GM23248 (cell line): ENCODE results near the gene CLDN10. TPM values are rescaled to one million over a fixed set of nuclear protein-coding genes. Genes with fewer than 3 reads are reported as not detected.

ENCODE experiments used
- DNase-seq: peaks from one replicate; pipeline ENCODE4 v3.0.0-alpha.2; 2015
- H2AFZ ChIP-seq: fragments of 200-600 bp; sonication (generic); 2 replicates; pipeline ENCODE4 v1.6.1; 2016; ENCODE audit warnings: antibody characterized with exemption
- H3F3A ChIP-seq: fragments of 200-600 bp; sonication (generic); 2 replicates; pipeline ENCODE4 v1.6.1; 2016; ENCODE audit warnings: mild to moderate bottlenecking, antibody characterized with exemption, mixed run types; ENCODE audit not compliant: insufficient read depth
- H3K27ac ChIP-seq: fragments of 200-600 bp; sonication (generic); 2 replicates; pipeline ENCODE4 v1.5.1; 2016; ENCODE audit warnings: mild to moderate bottlenecking
- H3K27me3 ChIP-seq: fragments of 200-600 bp; sonication (generic); replicated peaks from 2 replicates; pipeline ENCODE4 v1.6.1; 2016; ENCODE audit warnings: mild to moderate bottlenecking; ENCODE audit not compliant: insufficient read depth
- H3K36me3 ChIP-seq: fragments of 200-600 bp; sonication (generic); 2 replicates; pipeline ENCODE4 v1.6.1; 2016; ENCODE audit warnings: low read depth, mild to moderate bottlenecking
- H3K4me1 ChIP-seq: fragments of 200-600 bp; sonication (generic); 2 replicates; pipeline ENCODE4 v1.6.1; 2016; ENCODE audit warnings: mild to moderate bottlenecking; ENCODE audit not compliant: insufficient read depth
- H3K4me2 ChIP-seq: fragments of 200-600 bp; sonication (generic); one replicate; pipeline ENCODE4 v1.6.1; 2016; ENCODE audit warnings: mild to moderate bottlenecking; ENCODE audit not compliant: unreplicated experiment
- H3K4me3 ChIP-seq: fragments of 200-600 bp; sonication (generic); 2 replicates; pipeline ENCODE4 v1.5.1; 2016; ENCODE audit warnings: mild to moderate bottlenecking
- H3K79me2 ChIP-seq: fragments of 200-600 bp; sonication (generic); 2 replicates; pipeline ENCODE4 v1.6.1; 2016; ENCODE audit warnings: mild to moderate bottlenecking; ENCODE audit not compliant: insufficient read depth
- H3K9ac ChIP-seq: fragments of 200-600 bp; sonication (generic); 2 replicates; pipeline ENCODE4 v1.6.1; 2016; ENCODE audit warnings: mild to moderate bottlenecking
- H3K9me2 ChIP-seq: fragments of 200-600 bp; sonication (generic); 2 replicates; pipeline ENCODE4 v1.6.1; 2016; ENCODE audit warnings: mixed run types, mild to moderate bottlenecking, moderate library complexity; ENCODE audit not compliant: insufficient read depth
- H3K9me3 ChIP-seq: fragments of 200-600 bp; sonication (generic); one replicate; pipeline ENCODE4 v1.6.1; 2017; ENCODE audit warnings: low read depth
- H4K20me1 ChIP-seq: fragments of 200-600 bp; sonication (generic); 2 replicates; pipeline ENCODE4 v1.6.0; 2016; ENCODE audit not compliant: insufficient read depth
- EZH2 ChIP-seq: fragments of 200-600 bp; sonication (generic); IDR thresholded peaks from 2 replicates; pipeline ENCODE4 v1.6.1; 2018; ENCODE audit warnings: antibody characterized with exemption, mild to moderate bottlenecking; ENCODE audit not compliant: insufficient read depth, poor library complexity, severe bottlenecking
- EZH2phosphoT487 ChIP-seq: fragments of 200-600 bp; sonication (generic); IDR thresholded peaks from 2 replicates; pipeline ENCODE4 v1.6.1; 2018; ENCODE audit warnings: antibody characterized with exemption, moderate library complexity, mild to moderate bottlenecking, low read depth; ENCODE audit not compliant: insufficient read depth
- WGBS, 2 experiments: methylation state at CpG; one replicate each; pipeline ENCODE4 v1.1.6; 2015 to 2017; ENCODE audit warnings: low lambda C conversion rate in 2 of 2, low coverage in 1 of 2; ENCODE audit errors: missing lambda C conversion rate in 2 of 2; 5-methylcytosine and 5-hydroxymethylcytosine counted together
- in situ Hi-C: fragments of 300-500 bp; cut with MboI; formaldehyde crosslinking; loops from 2 replicates; pipeline ENCODE4 v1.15.0; 2020
- polyA plus RNA-seq: library from polyadenylated mRNA; unstranded; fragments of >200 nt; fragmentation: Nextera tagmentation; extraction: Ambion mirVana; gene quantifications from 2 replicates; pipeline ENCODE4 v1.2.1, GENCODE V29; 2016
- total RNA-seq: library from RNA; depleted of rRNA; stranded (reverse); fragments of >200 nt; shearing (Covaris generic); gene quantifications from 2 replicates; pipeline ENCODE4 v1.2.3, GENCODE V29; 2014

CLDN10 gene
- total and polyA plus RNA-seq, 2 experiments from 2014 or later, result 0.20 TPM; not detected in 1

DNA sequence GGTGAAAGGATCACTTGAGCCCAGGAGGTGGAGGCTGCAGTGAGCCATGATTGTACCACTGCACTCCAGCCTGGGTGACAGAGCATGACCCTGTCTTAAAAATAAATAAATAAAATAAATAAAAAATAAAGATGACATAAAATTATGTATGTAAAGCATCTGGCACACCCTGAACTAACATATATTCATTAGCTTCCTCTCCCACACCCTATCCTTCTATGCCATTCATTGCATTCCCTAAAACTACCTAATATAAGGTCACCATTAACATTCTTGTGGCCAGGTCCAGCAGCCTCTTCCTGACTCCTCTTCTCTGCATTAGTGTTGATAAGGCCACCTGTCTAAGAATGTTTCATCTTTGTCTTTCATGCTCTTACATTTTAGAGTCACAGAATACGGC, 44.5 kb upstream of the CLDN10 start:
- no peak for DNase-seq
- H3K9me2 ChIP-seq, result no peaks in the 10 kb centered on the region
- no peak for TF ChIP-seq EZH2phosphoT487
- TF ChIP-seq EZH2, result no peak
- WGBS, 2 experiments, result 52 to 63% methylated on average over 1 of the region's 1 CpG
- H4K20me1 ChIP-seq, result no peaks in the 10 kb centered on the region
- no peaks in the 10 kb centered on the region for H3K79me2 ChIP-seq
- H2AFZ ChIP-seq, result no peak overlapping the region
- H3K27ac ChIP-seq, result no peak overlapping the region
- H3K9ac ChIP-seq, result no peak overlapping the region
- no peak overlapping the region for H3K4me2 ChIP-seq
- in situ Hi-C loops, result no loop called here
- H3F3A ChIP-seq, result no peaks in the 10 kb centered on the region
- H3K9me3 ChIP-seq, result no peaks in the 10 kb centered on the region
- H3K27me3 ChIP-seq, result no peaks in the 10 kb centered on the region
- no peaks in the 10 kb centered on the region for H3K4me1 ChIP-seq
- H3K36me3 ChIP-seq, result no peaks in the 10 kb centered on the region
- H3K4me3 ChIP-seq, result no peak overlapping the region

DNA sequence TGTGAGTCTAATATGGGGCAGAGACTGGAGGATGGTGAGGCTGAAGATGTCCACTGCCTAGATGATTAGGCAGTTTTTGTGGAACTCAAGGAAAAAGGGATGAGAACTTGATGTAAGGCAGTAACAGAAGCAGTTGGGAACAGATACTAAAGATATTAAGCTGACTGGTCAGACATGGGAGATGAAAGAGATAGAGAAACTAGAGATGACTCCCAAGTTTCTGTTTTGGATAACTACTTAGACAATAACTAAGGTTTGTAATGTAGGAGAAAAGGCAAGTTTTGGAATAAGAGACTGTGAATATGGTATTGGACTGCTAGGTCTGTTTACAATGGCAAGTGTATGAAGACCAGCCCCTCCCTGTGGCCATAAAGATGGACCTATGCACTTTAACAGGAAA, 43.5 kb upstream of the CLDN10 start:
- Histone ChIP-seq H3K9me2 (no peaks in the 10 kb centered on the region), H3F3A (no peaks in the 10 kb centered on the region), H3K9ac (no peak overlapping the region), H4K20me1 (no peaks in the 10 kb centered on the region), H3K4me1 (no peaks in the 10 kb centered on the region), H3K4me3 (no peak overlapping the region), H3K36me3 (no peaks in the 10 kb centered on the region), H3K79me2 (no peaks in the 10 kb centered on the region), H3K27ac (no peak overlapping the region), H3K27me3 (peaks cover 8% of the 10 kb centered on the region), H3K9me3 (no peaks in the 10 kb centered on the region), H3K4me2 (no peak overlapping the region), H2AFZ (no peak overlapping the region)
- TF ChIP-seq EZH2 (no peak), EZH2phosphoT487 (no peak)
- in situ Hi-C loops, result no loop called here
- no peak for DNase-seq

DNA sequence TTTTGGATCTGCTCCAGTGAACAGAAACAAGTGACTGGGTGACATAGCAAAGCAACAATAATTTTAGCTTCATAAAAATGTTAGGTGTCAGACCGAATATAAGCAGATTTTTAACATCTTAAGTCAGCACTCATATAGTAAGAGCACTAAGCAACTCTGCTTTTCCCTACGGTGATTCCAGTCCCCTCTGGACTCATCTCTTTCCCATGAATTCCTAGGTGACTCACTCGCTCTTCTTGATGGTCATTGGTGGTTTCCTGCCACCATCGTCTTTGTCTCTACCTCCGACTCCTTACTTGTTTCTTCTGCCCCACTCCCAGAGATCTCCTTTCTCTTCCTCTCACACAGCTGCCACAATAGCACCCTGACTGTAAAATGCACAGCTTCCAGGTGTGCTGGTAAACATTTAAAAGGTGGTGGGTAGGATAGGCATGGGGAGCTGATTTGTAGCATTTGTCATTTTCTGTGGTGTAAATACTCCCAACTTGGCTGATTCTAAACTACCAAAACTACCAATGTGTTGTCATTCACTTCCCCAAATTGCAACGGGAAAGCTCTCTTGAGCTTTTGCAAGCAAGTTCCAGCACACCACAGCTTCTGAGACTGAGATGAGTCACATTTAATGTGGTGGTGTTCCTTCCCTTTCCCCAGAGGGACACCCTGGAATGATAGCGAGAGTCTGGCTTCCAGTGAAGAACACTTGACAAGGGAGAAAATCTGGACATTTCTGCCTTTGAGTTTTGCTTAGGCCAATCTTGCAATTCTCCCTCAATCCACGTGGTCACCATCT, 42.8 kb upstream of the CLDN10 start:
- H3K27ac ChIP-seq, result no peak overlapping the region
- DNase-seq, result peak; percentile 55
- no peaks in the 10 kb centered on the region for H3K9me2 ChIP-seq
- no peaks in the 10 kb centered on the region for H3K79me2 ChIP-seq
- in situ Hi-C loops, result no loop called here
- peaks cover 9% of the 10 kb centered on the region for H3K27me3 ChIP-seq
- no peak overlapping the region for H2AFZ ChIP-seq
- TF ChIP-seq EZH2phosphoT487 (no peak), EZH2 (no peak)
- no peak overlapping the region for H3K4me3 ChIP-seq
- H3K9ac ChIP-seq, result no peak overlapping the region
- WGBS, 2 experiments, result 53 to 56% methylated on average over 8 of the region's 8 CpGs
- H3K4me2 ChIP-seq, result no peak overlapping the region
- no peaks in the 10 kb centered on the region for H3K9me3 ChIP-seq
- H4K20me1 ChIP-seq, result no peaks in the 10 kb centered on the region
- no peaks in the 10 kb centered on the region for H3K4me1 ChIP-seq
- H3K36me3 ChIP-seq, result no peaks in the 10 kb centered on the region
- no peaks in the 10 kb centered on the region for H3F3A ChIP-seq

DNA sequence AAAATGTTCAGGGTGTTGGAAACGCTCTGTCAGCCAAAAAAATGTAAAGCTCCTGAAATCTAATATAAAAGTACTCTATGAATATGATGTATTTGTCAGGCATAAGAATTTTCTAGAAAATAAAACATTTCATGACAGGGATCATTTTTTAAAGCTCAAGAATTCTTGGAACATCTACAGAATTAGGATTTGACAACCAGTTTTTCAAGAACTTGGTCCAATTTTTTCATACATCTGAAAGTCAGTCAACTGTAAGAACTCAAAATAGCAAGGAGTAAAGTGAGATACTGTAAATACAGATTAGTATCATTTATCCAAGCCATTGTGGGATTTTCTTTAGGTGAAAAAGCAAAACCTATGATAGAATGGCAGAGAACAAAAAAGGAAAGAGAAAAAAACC, 41.6 kb upstream of the CLDN10 start:
- H3K9ac ChIP-seq, result no peak overlapping the region
- H3K27ac ChIP-seq, result no peak overlapping the region
- no peak overlapping the region for H3K4me2 ChIP-seq
- WGBS, 2 experiments, result 21 to 24% methylated on average over 1 of the region's 1 CpG
- H4K20me1 ChIP-seq, result no peaks in the 10 kb centered on the region
- no peak overlapping the region for H2AFZ ChIP-seq
- H3K4me1 ChIP-seq, result no peaks in the 10 kb centered on the region
- no peaks in the 10 kb centered on the region for H3F3A ChIP-seq
- H3K9me2 ChIP-seq, result no peaks in the 10 kb centered on the region
- peaks cover 10% of the 10 kb centered on the region for H3K27me3 ChIP-seq
- no peaks in the 10 kb centered on the region for H3K79me2 ChIP-seq
- in situ Hi-C loops, result no loop called here
- no peak overlapping the region for H3K4me3 ChIP-seq
- no peaks in the 10 kb centered on the region for H3K36me3 ChIP-seq
- no peak for DNase-seq
- no peaks in the 10 kb centered on the region for H3K9me3 ChIP-seq
- TF ChIP-seq EZH2phosphoT487, result no peak
- TF ChIP-seq EZH2, result no peak

DNA sequence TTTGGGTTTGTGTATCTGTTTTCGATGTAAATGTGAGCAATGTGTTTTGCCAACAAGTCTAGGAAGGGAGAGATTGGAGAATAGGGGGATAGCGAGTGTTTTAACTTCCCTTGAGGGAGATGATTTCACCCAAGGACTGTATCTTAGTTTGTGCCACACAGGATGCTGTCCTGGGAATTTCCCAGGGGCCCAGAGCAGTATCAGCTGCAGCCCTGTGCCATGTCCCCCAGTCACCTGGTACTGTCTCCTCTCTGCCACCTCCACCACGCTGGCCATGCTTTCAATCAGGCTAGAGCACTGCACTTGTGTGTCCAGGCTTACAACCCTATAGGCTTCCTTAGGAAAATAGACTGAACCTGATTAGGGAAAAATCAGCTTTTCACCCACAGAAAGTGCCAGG, 40.1 kb upstream of the CLDN10 start:
- no peaks in the 10 kb centered on the region for H4K20me1 ChIP-seq
- H3K9me2 ChIP-seq, result no peaks in the 10 kb centered on the region
- no peak overlapping the region for H3K4me2 ChIP-seq
- H3K36me3 ChIP-seq, result no peaks in the 10 kb centered on the region
- in situ Hi-C loops, result no loop called here
- peaks cover 20% of the 10 kb centered on the region for H3K27me3 ChIP-seq
- DNase-seq, result no peak
- no peaks in the 10 kb centered on the region for H3F3A ChIP-seq
- TF ChIP-seq EZH2phosphoT487 (no peak), EZH2 (no peak)
- no peaks in the 10 kb centered on the region for H3K4me1 ChIP-seq
- H3K9me3 ChIP-seq, result no peaks in the 10 kb centered on the region
- no peak overlapping the region for H3K4me3 ChIP-seq
- H3K9ac ChIP-seq, result no peak overlapping the region
- H3K79me2 ChIP-seq, result no peaks in the 10 kb centered on the region
- no peak overlapping the region for H2AFZ ChIP-seq
- no peak overlapping the region for H3K27ac ChIP-seq
- 37 to 44% methylated on average over 3 of the region's 3 CpGs for WGBS, 2 experiments
